ENCODE results near the gene GABPB2. TPM values are rescaled to one million over a fixed set of nuclear protein-coding genes. Genes with fewer than 3 reads are reported as not detected.
A peak's percentile ranks its signal among the peaks of the same experiment; 100 is the strongest.

The GABPB2 gene
- total and polyA plus RNA-seq, 2 of the 13 experiments (the other 11 are each of a cell fraction or from before 2014, with no cell fraction given) = 0.09 TPM; not detected in 1

- TF ChIP-seq ZNF574 (CRISPR knock-in tag; IDR thresholded peaks at IDR 0.05) (0 out of 2 replicates have a peak, but pooled peaks have one; percentile 14), DR1 (CRISPR knock-in tag; IDR thresholded peaks at IDR 0.05) (no peak), CC2D1A (CRISPR knock-in tag; IDR thresholded peaks at IDR 0.05) (no peak), KDM3A (CRISPR knock-in tag; IDR thresholded peaks at IDR 0.05; ENCODE audit: low read depth) (peak; percentile 45; the same call in 1 of the 2 replicates), ZSCAN31 (CRISPR knock-in tag; IDR thresholded peaks at IDR 0.05; ENCODE audit: low read depth) (no peak), HMGXB3 (CRISPR knock-in tag; IDR thresholded peaks at IDR 0.05; ENCODE audit: borderline replicate concordance) (no peak), ZNF484 (CRISPR knock-in tag; IDR thresholded peaks at IDR 0.05; ENCODE audit: borderline replicate concordance, low read depth) (no peak), ZNF280D (CRISPR knock-in tag; IDR thresholded peaks at IDR 0.05) (peak; percentile 58; the same call in 1 of the 2 replicates), UBTF (CRISPR knock-in tag; IDR thresholded peaks at IDR 0.05) (no peak), NFATC3 (CRISPR knock-in tag; IDR thresholded peaks at IDR 0.05) (no peak), ZNF652 (CRISPR knock-in tag; IDR thresholded peaks at IDR 0.05; ENCODE audit: borderline replicate concordance, low read depth) (no peak), ZNF615 (CRISPR knock-in tag; IDR thresholded peaks at IDR 0.05; ENCODE audit: borderline replicate concordance) (no peak), CTCF (CRISPR knock-in tag; IDR thresholded peaks at IDR 0.05) (no peak), ZFP36L1 (CRISPR knock-in tag; IDR thresholded peaks at IDR 0.05) (no peak), SMYD3 (CRISPR knock-in tag; IDR thresholded peaks at IDR 0.05) (no peak)
Measured at GRCh38 chr1:151108331-151108730, 37.8 kb downstream of the GABPB2 start (continued).
